ENCODE measurements around the gene GPR135.

GRCh38 chr14:59450716-59451115 is 14.5 kb downstream of the GPR135 start:
- TF ChIP-seq POLR2A (IDR thresholded peaks at IDR 0.05) (no peak), POLR2AphosphoS5 (IDR thresholded peaks at IDR 0.05) (no peak)
